ENCODE results near the gene PRKCE.
"Not testable (repeated sequence)": the region's sequence is repeated elsewhere in the genome, so short reads cannot be mapped to it uniquely, and the experiment has no call there.

The PRKCE gene

GRCh38 chr2:45907592-45907991 is 256.1 kb downstream of the PRKCE start:
- Histone ChIP-seq H3K36me3 (ENCODE audit: control insufficient read depth in 1 of 2, insufficient read depth in 2 of 2, low read length in 2 of 2) (no peaks in the 10 kb centered on the region), H3K27me3 (ENCODE audit: control insufficient read depth in 1 of 2, insufficient read depth in 2 of 2, low read length in 2 of 2) (no peaks in the 10 kb centered on the region), H3K9ac (ENCODE audit: low read depth in 1 of 2, low read length in 2 of 2) (no peak overlapping the region), H3K4me3 (ENCODE audit: low read depth in 1 of 2, low read length in 2 of 2) (no peak overlapping the region), H3K27ac (ENCODE audit: low read depth, low read length) (no peak overlapping the region), H3K9me3 (ENCODE audit: control insufficient read depth in 1 of 2, low read length in 2 of 2) (no peaks in the 10 kb centered on the region), H3K4me1 (ENCODE audit: control insufficient read depth in 1 of 2, insufficient read depth in 2 of 2, low read length in 2 of 2) (peaks cover 23 to 31% of the 10 kb centered on the region in 2 donors)

GRCh38 chr2:45908316-45909170 is 257.1 kb downstream of the PRKCE start:
- no peak overlapping the region for H3K9ac ChIP-seq (ENCODE audit: low read depth in 1 of 2, low read length in 2 of 2)
- H3K4me1 ChIP-seq (ENCODE audit: control insufficient read depth in 1 of 2, insufficient read depth in 2 of 2, low read length in 2 of 2): peaks cover 24 to 35% of the 10 kb centered on the region in 2 donors
- no peak overlapping the region for H3K4me3 ChIP-seq (ENCODE audit: low read depth in 1 of 2, low read length in 2 of 2)
- H3K9me3 ChIP-seq (ENCODE audit: control insufficient read depth in 1 of 2, low read length in 2 of 2): no peaks in the 10 kb centered on the region
- no peaks in the 10 kb centered on the region for H3K36me3 ChIP-seq (ENCODE audit: control insufficient read depth in 1 of 2, insufficient read depth in 2 of 2, low read length in 2 of 2)
- H3K27me3 ChIP-seq (ENCODE audit: control insufficient read depth in 1 of 2, insufficient read depth in 2 of 2, low read length in 2 of 2): no peaks in the 10 kb centered on the region
- H3K27ac ChIP-seq (ENCODE audit: low read depth, low read length): no peak overlapping the region

DNA sequence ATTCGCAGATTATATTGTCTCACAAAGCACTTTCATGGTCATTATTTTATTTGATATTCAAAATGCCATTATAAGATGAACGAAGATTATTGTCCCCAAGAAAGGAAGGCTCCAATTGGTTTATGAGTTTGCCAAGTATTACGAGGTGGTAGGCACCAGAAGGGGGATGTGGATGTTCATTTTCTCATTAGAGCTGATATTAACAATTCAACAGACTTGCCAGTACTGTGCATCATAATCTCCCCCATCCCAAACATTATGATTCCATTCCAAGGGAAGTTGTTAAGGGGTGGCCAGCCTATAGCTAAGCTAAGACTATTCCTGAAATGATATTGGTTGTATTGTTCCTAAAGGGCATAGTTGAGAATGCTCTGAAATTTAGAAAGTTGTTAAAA is 257.7 kb downstream of the PRKCE start:
- Histone ChIP-seq H3K27ac (ENCODE audit: low read depth, low read length) (no peak overlapping the region), H3K36me3 (ENCODE audit: control insufficient read depth in 1 of 2, insufficient read depth in 2 of 2, low read length in 2 of 2) (no peaks in the 10 kb centered on the region), H3K4me1 (ENCODE audit: control insufficient read depth in 1 of 2, insufficient read depth in 2 of 2, low read length in 2 of 2) (peaks cover 24 to 35% of the 10 kb centered on the region in 2 donors), H3K27me3 (ENCODE audit: control insufficient read depth in 1 of 2, insufficient read depth in 2 of 2, low read length in 2 of 2) (no peaks in the 10 kb centered on the region), H3K9ac (ENCODE audit: low read depth in 1 of 2, low read length in 2 of 2) (no peak overlapping the region), H3K9me3 (ENCODE audit: control insufficient read depth in 1 of 2, low read length in 2 of 2) (no peaks in the 10 kb centered on the region), H3K4me3 (ENCODE audit: low read depth in 1 of 2, low read length in 2 of 2) (no peak overlapping the region)

DNA sequence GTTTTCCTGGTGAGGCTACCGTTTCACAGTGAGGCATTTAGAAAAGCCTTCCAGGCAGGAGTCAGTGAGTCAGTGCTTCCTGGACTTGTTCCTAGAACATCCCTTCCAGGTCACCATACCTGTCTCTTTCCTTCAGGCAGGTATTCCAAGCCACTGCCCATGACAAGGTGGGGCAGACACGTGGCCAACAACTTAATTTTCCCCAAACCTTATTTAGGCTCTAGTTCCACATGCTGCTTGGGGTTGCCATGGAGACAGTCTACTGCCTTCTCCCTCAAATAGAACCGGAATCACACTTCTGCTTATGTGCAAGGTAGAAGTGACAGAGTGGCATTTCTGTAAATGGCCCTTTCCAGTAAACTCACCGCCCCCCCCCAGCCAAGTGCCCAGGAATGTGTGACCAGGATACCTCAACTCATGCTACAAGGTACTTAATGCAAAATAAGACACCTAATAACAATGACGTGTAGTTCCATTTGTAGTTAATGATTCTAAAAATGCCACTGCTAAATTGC is 258.3 kb downstream of the PRKCE start:
- peaks cover 24 to 35% of the 10 kb centered on the region in 2 donors for H3K4me1 ChIP-seq (ENCODE audit: control insufficient read depth in 1 of 2, insufficient read depth in 2 of 2, low read length in 2 of 2)
- H3K27ac ChIP-seq (ENCODE audit: low read depth, low read length): no peak overlapping the region
- H3K9me3 ChIP-seq (ENCODE audit: control insufficient read depth in 1 of 2, low read length in 2 of 2): no peaks in the 10 kb centered on the region
- no peak overlapping the region for H3K9ac ChIP-seq (ENCODE audit: low read depth in 1 of 2, low read length in 2 of 2)
- no peak overlapping the region for H3K4me3 ChIP-seq (ENCODE audit: low read depth in 1 of 2, low read length in 2 of 2)
- H3K27me3 ChIP-seq (ENCODE audit: control insufficient read depth in 1 of 2, insufficient read depth in 2 of 2, low read length in 2 of 2): no peaks in the 10 kb centered on the region
- H3K36me3 ChIP-seq (ENCODE audit: control insufficient read depth in 1 of 2, insufficient read depth in 2 of 2, low read length in 2 of 2): no peaks in the 10 kb centered on the region

- H3K9ac ChIP-seq (ENCODE audit: low read depth in 1 of 2, low read length in 2 of 2): no peak overlapping the region
Measured at GRCh38 chr2:45910473-45911060, 259.1 kb downstream of the PRKCE start.

DNA sequence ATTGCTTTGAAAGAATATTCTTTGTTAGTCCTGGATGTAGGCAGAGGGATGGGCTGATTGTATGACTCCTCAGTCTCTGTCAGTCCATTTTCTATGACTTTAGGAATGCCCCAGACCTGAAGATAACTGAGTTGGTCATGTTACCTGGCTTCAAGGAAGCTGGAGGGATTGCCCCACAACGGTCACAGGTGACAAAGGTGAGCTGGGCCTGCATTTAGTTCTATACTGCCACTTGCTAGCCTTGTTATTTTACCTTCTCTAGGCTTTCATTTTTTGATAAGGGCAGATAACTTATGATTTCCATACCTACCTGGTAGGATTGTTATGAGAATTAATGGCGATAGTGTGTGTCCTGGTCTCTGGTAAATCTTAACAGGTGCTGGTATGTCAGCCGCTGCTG is 260.1 kb downstream of the PRKCE start:
- Histone ChIP-seq H3K27ac (ENCODE audit: low read depth, low read length) (no peak overlapping the region), H3K9me3 (ENCODE audit: control insufficient read depth in 1 of 2, low read length in 2 of 2) (no peaks in the 10 kb centered on the region), H3K9ac (ENCODE audit: low read depth in 1 of 2, low read length in 2 of 2) (no peak overlapping the region), H3K4me3 (ENCODE audit: low read depth in 1 of 2, low read length in 2 of 2) (no peak overlapping the region), H3K36me3 (ENCODE audit: control insufficient read depth in 1 of 2, insufficient read depth in 2 of 2, low read length in 2 of 2) (no peaks in the 10 kb centered on the region), H3K27me3 (ENCODE audit: control insufficient read depth in 1 of 2, insufficient read depth in 2 of 2, low read length in 2 of 2) (no peaks in the 10 kb centered on the region), H3K4me1 (ENCODE audit: control insufficient read depth in 1 of 2, insufficient read depth in 2 of 2, low read length in 2 of 2) (peaks cover 24 to 35% of the 10 kb centered on the region in 2 donors)

More at GRCh38 chr2:45910473-45911060, 259.1 kb downstream of the PRKCE start:
- no peak overlapping the region for H3K4me3 ChIP-seq (ENCODE audit: low read depth in 1 of 2, low read length in 2 of 2)
- no peaks in the 10 kb centered on the region for H3K36me3 ChIP-seq (ENCODE audit: control insufficient read depth in 1 of 2, insufficient read depth in 2 of 2, low read length in 2 of 2)
- no peaks in the 10 kb centered on the region for H3K27me3 ChIP-seq (ENCODE audit: control insufficient read depth in 1 of 2, insufficient read depth in 2 of 2, low read length in 2 of 2)
- peaks cover 24 to 35% of the 10 kb centered on the region in 2 donors for H3K4me1 ChIP-seq (ENCODE audit: control insufficient read depth in 1 of 2, insufficient read depth in 2 of 2, low read length in 2 of 2)
- H3K9me3 ChIP-seq (ENCODE audit: control insufficient read depth in 1 of 2, low read length in 2 of 2): no peaks in the 10 kb centered on the region
- no peak overlapping the region for H3K27ac ChIP-seq (ENCODE audit: low read depth, low read length)

- Histone ChIP-seq H3K9me3 (ENCODE audit: control insufficient read depth in 1 of 2, low read length in 2 of 2) (no peaks in the 10 kb centered on the region), H3K27ac (ENCODE audit: low read depth, low read length) (no peak overlapping the region)
Measured at GRCh38 chr2:45912109-45912508, 260.6 kb downstream of the PRKCE start.

GRCh38 chr2:45913539-45913938 is 262.1 kb downstream of the PRKCE start:
- Histone ChIP-seq H3K4me1 (ENCODE audit: control insufficient read depth in 1 of 2, insufficient read depth in 2 of 2, low read length in 2 of 2) (peaks cover 26 to 35% of the 10 kb centered on the region in 2 donors), H3K27ac (ENCODE audit: low read depth, low read length) (no peak overlapping the region), H3K4me3 (ENCODE audit: low read depth in 1 of 2, low read length in 2 of 2) (no peak overlapping the region), H3K27me3 (ENCODE audit: control insufficient read depth in 1 of 2, insufficient read depth in 2 of 2, low read length in 2 of 2) (no peaks in the 10 kb centered on the region), H3K9me3 (ENCODE audit: control insufficient read depth in 1 of 2, low read length in 2 of 2) (no peaks in the 10 kb centered on the region), H3K36me3 (ENCODE audit: control insufficient read depth in 1 of 2, insufficient read depth in 2 of 2, low read length in 2 of 2) (no peaks in the 10 kb centered on the region), H3K9ac (ENCODE audit: low read depth in 1 of 2, low read length in 2 of 2) (no peak overlapping the region)

More at GRCh38 chr2:45912109-45912508, 260.6 kb downstream of the PRKCE start:
- peaks cover 24 to 35% of the 10 kb centered on the region in 2 donors for H3K4me1 ChIP-seq (ENCODE audit: control insufficient read depth in 1 of 2, insufficient read depth in 2 of 2, low read length in 2 of 2)
- no peak overlapping the region for H3K9ac ChIP-seq (ENCODE audit: low read depth in 1 of 2, low read length in 2 of 2)
- H3K4me3 ChIP-seq (ENCODE audit: low read depth in 1 of 2, low read length in 2 of 2): no peak overlapping the region
- H3K27me3 ChIP-seq (ENCODE audit: control insufficient read depth in 1 of 2, insufficient read depth in 2 of 2, low read length in 2 of 2): no peaks in the 10 kb centered on the region
- H3K36me3 ChIP-seq (ENCODE audit: control insufficient read depth in 1 of 2, insufficient read depth in 2 of 2, low read length in 2 of 2): no peaks in the 10 kb centered on the region

DNA sequence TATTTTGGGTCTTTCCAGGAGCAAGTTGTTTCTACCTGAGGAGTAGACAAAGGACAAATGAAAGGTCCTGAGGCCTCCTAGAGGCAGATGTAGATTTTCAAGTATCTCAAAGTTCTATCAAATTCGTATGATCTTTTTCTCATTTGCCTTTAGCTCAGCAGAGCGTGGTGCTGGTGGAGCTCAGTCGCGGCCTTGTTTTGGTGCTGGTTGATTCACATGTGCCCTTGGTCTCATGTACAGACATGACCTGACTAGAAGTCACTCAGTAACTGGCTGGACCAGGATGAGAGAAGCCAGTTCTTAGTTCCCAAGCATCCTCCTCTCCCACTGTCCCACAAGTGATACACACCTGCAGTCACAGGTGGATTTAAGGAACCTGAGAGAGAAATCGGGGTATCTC is 264.0 kb downstream of the PRKCE start:
- Histone ChIP-seq H3K9me3 (ENCODE audit: control insufficient read depth in 1 of 2, low read length in 2 of 2) (no peaks in the 10 kb centered on the region), H3K27me3 (ENCODE audit: control insufficient read depth in 1 of 2, insufficient read depth in 2 of 2, low read length in 2 of 2) (no peaks in the 10 kb centered on the region), H3K4me3 (ENCODE audit: low read depth in 1 of 2, low read length in 2 of 2) (no peak overlapping the region), H3K9ac (ENCODE audit: low read depth in 1 of 2, low read length in 2 of 2) (no peak overlapping the region), H3K36me3 (ENCODE audit: control insufficient read depth in 1 of 2, insufficient read depth in 2 of 2, low read length in 2 of 2) (no peaks in the 10 kb centered on the region), H3K27ac (ENCODE audit: low read depth, low read length) (no peak overlapping the region), H3K4me1 (ENCODE audit: control insufficient read depth in 1 of 2, insufficient read depth in 2 of 2, low read length in 2 of 2) (peaks cover 32 to 35% of the 10 kb centered on the region in 2 donors)

GRCh38 chr2:45917561-45918176 is 266.2 kb downstream of the PRKCE start:
- H3K36me3 ChIP-seq (ENCODE audit: control insufficient read depth in 1 of 2, insufficient read depth in 2 of 2, low read length in 2 of 2); H3K27me3 ChIP-seq (ENCODE audit: control insufficient read depth in 1 of 2, insufficient read depth in 2 of 2, low read length in 2 of 2); H3K9ac ChIP-seq (ENCODE audit: low read depth in 1 of 2, low read length in 2 of 2); H3K4me3 ChIP-seq (ENCODE audit: low read depth in 1 of 2, low read length in 2 of 2); H3K9me3 ChIP-seq (ENCODE audit: control insufficient read depth in 1 of 2, low read length in 2 of 2); H3K27ac ChIP-seq (ENCODE audit: low read depth, low read length): not testable (repeated sequence)
- H3K4me1 ChIP-seq (ENCODE audit: control insufficient read depth in 1 of 2, insufficient read depth in 2 of 2, low read length in 2 of 2): peaks cover 14 to 16% of the 10 kb centered on the region in 2 donors
